Activated naive CD4-positive, alpha-beta T cell treated with anti-CD3 and anti-CD28 coated beads for 36 hours (primary cell): ENCODE data around the gene LMAN2L. TPM values are rescaled to one million over a fixed set of nuclear protein-coding genes. Genes with fewer than 3 reads are reported as not detected.

ENCODE experiments used
- CTCF ChIA-PET: fragments of 350-600 bp; sonication (Branson Sonifier 250); formaldehyde crosslinking; loops from one replicate; lab custom pipeline; 2021; ENCODE audit warnings: antibody characterized with exemption; lab: Charles Lee
- DNase-seq: peaks from one replicate; pipeline ENCODE4 v3.0.0-alpha.2; 2020
- H3K27ac Mint-ChIP-seq: one replicate; pipeline ENCODE4 v1.8.0; 2021; ENCODE audit warnings: mild to moderate bottlenecking, mixed read lengths
- H3K27me3 Mint-ChIP-seq: one replicate; pipeline ENCODE4 v1.8.0; 2021; ENCODE audit warnings: low read depth, mixed read lengths
- H3K36me3 Mint-ChIP-seq: one replicate; pipeline ENCODE4 v1.8.0; 2021; ENCODE audit warnings: low read depth, mixed read lengths
- H3K4me1 Mint-ChIP-seq: one replicate; pipeline ENCODE4 v1.8.0; 2021; ENCODE audit warnings: low read depth, mixed read lengths
- H3K4me3 Mint-ChIP-seq: one replicate; pipeline ENCODE4 v1.8.0; 2021; ENCODE audit warnings: mild to moderate bottlenecking, moderate library complexity, mixed read lengths
- H3K9me3 Mint-ChIP-seq: one replicate; pipeline ENCODE4 v1.8.0; 2021; ENCODE audit warnings: mixed read lengths
- intact Hi-C: fragments of 100-400 bp; cut with micrococcal nuclease; formaldehyde crosslinking; loops from one replicate; pipeline ENCODE4 v1.15.1; 2023
- total RNA-seq, 2 experiments: library from RNA; stranded (reverse); gene quantifications; one replicate each; pipeline ENCODE4 v1.2.3, GENCODE V29; 2021

LMAN2L gene
- total RNA-seq, 2 experiments from 2014 or later, result 4.0 to 4.8 TPM

GRCh38 chr2:96698221-96698861 is 41.5 kb downstream of the LMAN2L start:
- H3K4me3 Mint-ChIP-seq, result no peak overlapping the region
- CTCF ChIA-PET, result no interaction called here
- no peak for DNase-seq
- H3K27me3 Mint-ChIP-seq, result no peaks in the 10 kb centered on the region
- no peaks in the 10 kb centered on the region for H3K36me3 Mint-ChIP-seq
- intact Hi-C loops, result no loop called here
- no peak overlapping the region for H3K27ac Mint-ChIP-seq
- H3K4me1 Mint-ChIP-seq, result no peaks in the 10 kb centered on the region
- no peaks in the 10 kb centered on the region for H3K9me3 Mint-ChIP-seq

- H3K9me3 Mint-ChIP-seq, result no peaks in the 10 kb centered on the region
- CTCF ChIA-PET, result no interaction called here
- no peaks in the 10 kb centered on the region for H3K27me3 Mint-ChIP-seq
- no peak overlapping the region for H3K4me3 Mint-ChIP-seq
- no peak overlapping the region for H3K27ac Mint-ChIP-seq
- intact Hi-C loops, result no loop called here
- no peaks in the 10 kb centered on the region for H3K4me1 Mint-ChIP-seq
- no peak for DNase-seq
- no peaks in the 10 kb centered on the region for H3K36me3 Mint-ChIP-seq
Measured at GRCh38 chr2:96697476-96697875, 42.4 kb downstream of the LMAN2L start.

- Mint-ChIP-seq H3K27ac (no peak overlapping the region), H3K36me3 (no peaks in the 10 kb centered on the region), H3K4me3 (no peak overlapping the region), H3K4me1 (no peaks in the 10 kb centered on the region), H3K27me3 (no peaks in the 10 kb centered on the region), H3K9me3 (no peaks in the 10 kb centered on the region)
- CTCF ChIA-PET, result no interaction called here
- no peak for DNase-seq
- intact Hi-C loops, result no loop called here
Measured at GRCh38 chr2:96695602-96696001, 44.3 kb downstream of the LMAN2L start.

GRCh38 chr2:96694816-96695455 is 44.9 kb downstream of the LMAN2L start:
- intact Hi-C loops, result no loop called here
- Mint-ChIP-seq H3K27me3 (no peaks in the 10 kb centered on the region), H3K9me3 (no peaks in the 10 kb centered on the region), H3K36me3 (no peaks in the 10 kb centered on the region), H3K27ac (no peak overlapping the region), H3K4me3 (no peak overlapping the region), H3K4me1 (no peaks in the 10 kb centered on the region)
- CTCF ChIA-PET, result no interaction called here
- DNase-seq, result no peak

- no peak for DNase-seq
- H3K4me1 Mint-ChIP-seq, result no peaks in the 10 kb centered on the region
- H3K9me3 Mint-ChIP-seq, result no peaks in the 10 kb centered on the region
- H3K27me3 Mint-ChIP-seq, result no peaks in the 10 kb centered on the region
- H3K36me3 Mint-ChIP-seq, result no peaks in the 10 kb centered on the region
- intact Hi-C loops, result no loop called here
- no peak overlapping the region for H3K4me3 Mint-ChIP-seq
- no peak overlapping the region for H3K27ac Mint-ChIP-seq
- CTCF ChIA-PET, result no interaction called here
Measured at GRCh38 chr2:96694279-96694678, 45.6 kb downstream of the LMAN2L start.

DNA sequence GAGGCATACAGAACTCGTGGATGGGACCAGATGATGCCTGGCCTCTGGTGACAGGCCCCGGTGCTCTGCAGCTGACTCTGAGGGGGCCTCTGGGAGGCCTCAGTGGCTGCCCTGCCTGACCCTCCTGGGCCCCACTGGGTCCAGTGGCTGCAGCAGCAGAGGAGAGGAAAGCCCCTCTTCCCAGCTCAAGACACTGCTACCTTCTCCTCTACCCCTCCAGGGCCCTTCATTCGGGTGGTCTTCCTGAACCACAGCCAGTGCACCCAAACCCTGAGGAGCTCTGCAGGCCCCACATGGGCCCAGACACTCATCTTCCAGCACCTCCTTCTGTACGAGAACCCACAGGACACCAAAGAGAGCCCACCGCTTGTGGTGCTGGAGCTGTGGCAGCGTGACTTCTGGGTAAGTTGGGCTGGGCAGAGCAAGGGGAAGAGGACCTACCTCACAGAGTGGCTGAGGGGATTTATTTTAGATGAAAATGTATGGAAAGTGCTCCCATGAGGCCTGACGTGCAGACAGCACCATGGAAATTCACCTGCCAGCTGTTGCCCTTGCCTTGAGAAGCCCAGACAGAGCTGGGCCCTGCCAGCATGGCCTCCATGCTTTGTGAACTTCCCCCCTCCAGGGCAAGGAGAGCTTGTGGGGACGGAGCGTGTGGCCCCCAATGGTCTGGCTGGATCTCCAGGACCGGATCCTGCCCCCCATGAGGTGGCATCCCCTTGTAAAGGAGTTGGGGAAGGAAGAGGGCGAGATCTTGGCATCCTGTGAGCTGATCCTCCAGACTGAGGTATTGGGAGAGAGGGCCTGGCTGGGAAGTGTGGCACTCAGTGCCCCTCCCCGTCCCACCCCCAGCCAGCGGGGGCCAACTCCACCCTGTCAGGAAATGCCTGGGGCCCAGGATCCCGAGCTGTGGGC is 46.3 kb downstream of the LMAN2L start:
- Mint-ChIP-seq H3K27ac (no peak overlapping the region), H3K4me1 (no peaks in the 10 kb centered on the region), H3K4me3 (no peak overlapping the region), H3K9me3 (no peaks in the 10 kb centered on the region), H3K27me3 (no peaks in the 10 kb centered on the region), H3K36me3 (no peaks in the 10 kb centered on the region)
- CTCF ChIA-PET, result no interaction called here
- DNase-seq, result no peak
- intact Hi-C loops, result no loop called here

- CTCF ChIA-PET, result no interaction called here
Measured at GRCh38 chr2:96692094-96692971, 47.5 kb downstream of the LMAN2L start.

GRCh38 chr2:96691022-96691612 is 48.7 kb downstream of the LMAN2L start:
- no peak overlapping the region for H3K4me3 Mint-ChIP-seq
- CTCF ChIA-PET, result no interaction called here
- no peaks in the 10 kb centered on the region for H3K9me3 Mint-ChIP-seq
- no peak overlapping the region for H3K27ac Mint-ChIP-seq
- no peak for DNase-seq
- intact Hi-C loops, result no loop called here
- no peaks in the 10 kb centered on the region for H3K27me3 Mint-ChIP-seq
- no peaks in the 10 kb centered on the region for H3K36me3 Mint-ChIP-seq
- no peaks in the 10 kb centered on the region for H3K4me1 Mint-ChIP-seq

More at GRCh38 chr2:96692094-96692971, 47.5 kb downstream of the LMAN2L start:
- H3K27me3 Mint-ChIP-seq, result no peaks in the 10 kb centered on the region
- H3K9me3 Mint-ChIP-seq, result no peaks in the 10 kb centered on the region
- no peak for DNase-seq
- H3K36me3 Mint-ChIP-seq, result no peaks in the 10 kb centered on the region
- no peak overlapping the region for H3K27ac Mint-ChIP-seq
- no peak overlapping the region for H3K4me3 Mint-ChIP-seq
- no peaks in the 10 kb centered on the region for H3K4me1 Mint-ChIP-seq
- intact Hi-C loops, result no loop called here

DNA sequence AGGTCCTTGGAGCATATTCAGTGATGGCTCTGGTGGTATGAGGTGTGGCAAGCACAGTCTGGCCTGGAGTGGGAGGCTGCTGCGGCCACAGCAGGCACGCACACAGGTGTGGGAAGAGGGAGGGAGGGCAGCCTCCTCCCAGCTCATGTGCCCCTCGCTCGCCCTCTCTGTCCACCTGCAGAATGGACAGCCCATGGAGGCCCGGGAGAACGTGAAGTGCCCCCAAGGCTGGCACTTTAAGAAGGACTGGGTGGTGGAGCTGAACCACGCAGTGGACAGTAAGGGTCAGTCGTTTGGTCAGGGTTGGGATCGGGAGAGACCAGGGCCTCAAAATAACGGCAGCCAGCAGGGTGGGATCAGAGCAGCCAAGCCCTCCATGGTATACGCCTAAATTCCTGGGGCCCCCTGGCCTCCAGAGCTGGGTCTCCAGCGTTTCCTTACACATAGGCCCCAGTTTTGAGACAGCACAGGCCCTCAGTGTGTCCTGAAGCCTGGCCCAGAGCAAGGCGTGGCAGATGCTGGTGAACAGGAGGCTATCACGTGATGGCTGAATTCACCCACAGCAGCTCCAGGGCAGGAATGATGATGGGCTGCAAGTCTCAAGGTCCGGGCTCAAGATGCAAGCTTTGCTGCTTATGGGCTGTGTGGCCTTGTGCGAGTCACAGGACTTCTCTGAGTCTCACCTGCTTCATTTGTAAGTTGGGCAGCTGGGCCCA is 49.4 kb downstream of the LMAN2L start:
- CTCF ChIA-PET, result no interaction called here
- Mint-ChIP-seq H3K9me3 (no peaks in the 10 kb centered on the region), H3K27me3 (no peaks in the 10 kb centered on the region), H3K4me1 (no peaks in the 10 kb centered on the region), H3K27ac (no peak overlapping the region), H3K36me3 (no peaks in the 10 kb centered on the region), H3K4me3 (no peak overlapping the region)
- DNase-seq, result no peak
- intact Hi-C loops, result no loop called here

DNA sequence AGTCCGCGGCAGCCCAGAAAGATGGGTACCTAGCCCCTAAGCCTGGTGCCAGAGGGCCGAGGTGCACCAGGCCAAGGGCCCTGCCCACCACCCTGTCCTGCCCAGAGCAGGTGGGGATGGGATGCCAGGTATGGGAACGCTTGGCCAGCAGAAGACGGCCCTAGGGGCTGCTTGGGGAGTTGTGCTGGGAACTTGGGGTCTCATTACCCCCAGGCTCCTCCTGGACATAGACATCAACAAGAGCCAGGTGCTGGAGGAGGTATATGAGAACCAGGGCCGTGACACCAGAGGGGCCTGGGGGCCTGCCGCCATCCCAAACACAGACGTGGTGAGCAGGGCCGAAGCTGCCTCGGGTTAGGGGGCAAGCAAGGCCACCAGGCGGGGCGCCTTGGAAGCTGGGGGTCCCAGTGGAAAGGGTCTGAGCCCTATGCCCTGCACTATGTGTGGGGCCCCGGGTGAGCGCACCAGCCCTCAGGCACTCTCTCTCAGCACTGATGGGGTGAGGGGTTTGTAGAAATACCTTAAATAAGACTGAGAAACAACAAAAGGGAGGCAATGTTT is 50.4 kb downstream of the LMAN2L start:
- intact Hi-C loops, result no loop called here
- Mint-ChIP-seq H3K9me3 (no peaks in the 10 kb centered on the region), H3K27me3 (peaks cover 2% of the 10 kb centered on the region), H3K4me3 (no peak overlapping the region), H3K27ac (no peak overlapping the region), H3K4me1 (no peaks in the 10 kb centered on the region), H3K36me3 (no peaks in the 10 kb centered on the region)
- DNase-seq, result no peak
- CTCF ChIA-PET, result no interaction called here
